GM18951 (cell line): Measurements from ENCODE around the gene CNTNAP2.

Source experiments
- POLR2A ChIP-seq: IDR thresholded peaks from 4 replicates; pipeline ENCODE4 v1.6.1; 2011; ENCODE audit warnings: mild to moderate bottlenecking; ENCODE audit not compliant: insufficient read length, insufficient read depth; ENCODE audit errors: extremely low read depth
- in situ Hi-C: fragments of 300-500 bp; cut with MboI; formaldehyde crosslinking; loops from one replicate; pipeline ENCODE4 v1.12.0; 2022; ENCODE audit warnings: low sequenced_read_pairs, mixed read lengths, inconsistent platforms; ENCODE audit not compliant: unreplicated experiment

CNTNAP2 gene

GRCh38 chr7:147298611-147299043 lies 1182.0 kb downstream of the CNTNAP2 start:
- in situ Hi-C loops = no loop called here
- TF ChIP-seq POLR2A = no peak

- in situ Hi-C loops = no loop called here
- TF ChIP-seq POLR2A = no peak
These were observed 1183.7 kb downstream of the CNTNAP2 start for GRCh38 chr7:147300293-147300692.

- in situ Hi-C loops = no loop called here
- no peak for TF ChIP-seq POLR2A
These were observed 1187.8 kb downstream of the CNTNAP2 start for GRCh38 chr7:147304376-147304775.

- in situ Hi-C loops = no loop called here
- no peak for TF ChIP-seq POLR2A
These were observed 1189.2 kb downstream of the CNTNAP2 start for GRCh38 chr7:147305827-147306226.

GRCh38 chr7:147308539-147308938 lies 1191.9 kb downstream of the CNTNAP2 start:
- no peak for TF ChIP-seq POLR2A
- in situ Hi-C loops = no loop called here

GRCh38 chr7:147311336-147311735 lies 1194.7 kb downstream of the CNTNAP2 start:
- no peak for TF ChIP-seq POLR2A
- in situ Hi-C loops = no loop called here

- TF ChIP-seq POLR2A = no peak
- in situ Hi-C loops = no loop called here
These were observed 1204.9 kb downstream of the CNTNAP2 start for GRCh38 chr7:147321504-147321903.

GRCh38 chr7:147332988-147333387 lies 1216.4 kb downstream of the CNTNAP2 start:
- in situ Hi-C loops = no loop called here
- no peak for TF ChIP-seq POLR2A

GRCh38 chr7:147363101-147363500 lies 1246.5 kb downstream of the CNTNAP2 start:
- TF ChIP-seq POLR2A = no peak
- in situ Hi-C loops = no loop called here

- in situ Hi-C loops = no loop called here
- TF ChIP-seq POLR2A = no peak
These were observed 1259.6 kb downstream of the CNTNAP2 start for GRCh38 chr7:147376192-147376591.

- no peak for TF ChIP-seq POLR2A
- in situ Hi-C loops = no loop called here
These were observed 1264.3 kb downstream of the CNTNAP2 start for GRCh38 chr7:147380926-147381325.

- TF ChIP-seq POLR2A = no peak
- in situ Hi-C loops = no loop called here
These were observed 1277.7 kb downstream of the CNTNAP2 start for GRCh38 chr7:147394329-147394728.

- in situ Hi-C loops = no loop called here
- no peak for TF ChIP-seq POLR2A
These were observed 1283.7 kb downstream of the CNTNAP2 start for GRCh38 chr7:147400221-147400689.

GRCh38 chr7:147400925-147401324 lies 1284.3 kb downstream of the CNTNAP2 start:
- no peak for TF ChIP-seq POLR2A
- in situ Hi-C loops = no loop called here

GRCh38 chr7:147405621-147406020 lies 1289.0 kb downstream of the CNTNAP2 start:
- in situ Hi-C loops = no loop called here
- TF ChIP-seq POLR2A = no peak
